Ishikawa (cell line): ENCODE data around the gene RGS6.

Source experiments
- CEBPB ChIP-seq: IDR thresholded peaks from 2 replicates; pipeline ENCODE4 v1.6.1; 2012
- CREB1 ChIP-seq: IDR thresholded peaks from 2 replicates; pipeline ENCODE4 v1.6.1; 2012; ENCODE audit warnings: low read depth
- EGR1 ChIP-seq: IDR thresholded peaks from 2 replicates; pipeline ENCODE4 v1.6.1; 2012
- EP300 ChIP-seq: IDR thresholded peaks from 2 replicates; pipeline ENCODE4 v1.6.1; 2012; ENCODE audit warnings: borderline replicate concordance
- FOXM1 ChIP-seq: IDR thresholded peaks from 2 replicates; pipeline ENCODE4 v1.6.1; 2012; ENCODE audit warnings: low read depth, borderline replicate concordance
- NFIC ChIP-seq: IDR thresholded peaks from 2 replicates; pipeline ENCODE4 v1.6.1; 2012
- RAD21 ChIP-seq: IDR thresholded peaks from 2 replicates; pipeline ENCODE4 v1.6.1; 2012; ENCODE audit warnings: low read depth
- TAF1 ChIP-seq: IDR thresholded peaks from 2 replicates; pipeline ENCODE4 v1.6.1; 2012; ENCODE audit warnings: low read depth, mild to moderate bottlenecking
- TCF12 ChIP-seq: IDR thresholded peaks from 2 replicates; pipeline ENCODE4 v1.6.1; 2012; ENCODE audit warnings: low read depth
- YY1 ChIP-seq: IDR thresholded peaks from 2 replicates; pipeline ENCODE4 v1.6.1; 2012; ENCODE audit warnings: low read depth
- ZBTB7A ChIP-seq: IDR thresholded peaks from 2 replicates; pipeline ENCODE4 v1.6.1; 2012; ENCODE audit warnings: low read depth
- TF ChIP-seq, protein P1 (sequence below): IDR thresholded peaks from 2 replicates; pipeline ENCODE4 v1.6.1; 2012; ENCODE audit warnings: low read depth, mild to moderate bottlenecking
- TF ChIP-seq, protein P2 (sequence below): IDR thresholded peaks from 2 replicates; pipeline ENCODE4 v1.6.1; 2012
- TF ChIP-seq, protein P3 (sequence below): IDR thresholded peaks from 2 replicates; pipeline ENCODE4 v1.6.1; 2012

DNA sequence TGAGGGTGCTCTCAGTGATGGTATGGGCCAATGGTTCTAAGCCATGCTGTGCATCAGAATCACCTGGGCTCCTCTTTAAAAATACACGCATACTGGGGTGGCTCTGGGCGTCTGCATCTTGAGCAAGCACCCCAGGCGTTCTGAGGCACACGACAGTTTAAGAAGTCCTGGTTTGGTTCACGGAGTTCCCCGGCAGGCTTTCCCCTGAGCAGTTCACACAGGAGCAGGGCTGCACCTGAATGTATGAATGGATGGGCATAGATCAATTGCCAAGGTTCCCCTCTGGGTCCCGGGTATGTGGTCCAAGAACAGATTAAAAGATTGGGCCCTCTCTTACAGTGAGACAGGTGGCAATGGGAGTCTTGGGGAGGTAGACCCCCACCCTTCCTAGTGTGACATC is 566.4 kb downstream of the RGS6 start:
- TF ChIP-seq EP300 (no peak), NFIC (no peak), FOXM1 (no peak), EGR1 (no peak), CEBPB (no peak), TAF1 (no peak), YY1 (no peak), CREB1 (no peak), TCF12 (no peak), ZBTB7A (no peak), RAD21 (no peak)
- TF ChIP-seq, protein P1, sequence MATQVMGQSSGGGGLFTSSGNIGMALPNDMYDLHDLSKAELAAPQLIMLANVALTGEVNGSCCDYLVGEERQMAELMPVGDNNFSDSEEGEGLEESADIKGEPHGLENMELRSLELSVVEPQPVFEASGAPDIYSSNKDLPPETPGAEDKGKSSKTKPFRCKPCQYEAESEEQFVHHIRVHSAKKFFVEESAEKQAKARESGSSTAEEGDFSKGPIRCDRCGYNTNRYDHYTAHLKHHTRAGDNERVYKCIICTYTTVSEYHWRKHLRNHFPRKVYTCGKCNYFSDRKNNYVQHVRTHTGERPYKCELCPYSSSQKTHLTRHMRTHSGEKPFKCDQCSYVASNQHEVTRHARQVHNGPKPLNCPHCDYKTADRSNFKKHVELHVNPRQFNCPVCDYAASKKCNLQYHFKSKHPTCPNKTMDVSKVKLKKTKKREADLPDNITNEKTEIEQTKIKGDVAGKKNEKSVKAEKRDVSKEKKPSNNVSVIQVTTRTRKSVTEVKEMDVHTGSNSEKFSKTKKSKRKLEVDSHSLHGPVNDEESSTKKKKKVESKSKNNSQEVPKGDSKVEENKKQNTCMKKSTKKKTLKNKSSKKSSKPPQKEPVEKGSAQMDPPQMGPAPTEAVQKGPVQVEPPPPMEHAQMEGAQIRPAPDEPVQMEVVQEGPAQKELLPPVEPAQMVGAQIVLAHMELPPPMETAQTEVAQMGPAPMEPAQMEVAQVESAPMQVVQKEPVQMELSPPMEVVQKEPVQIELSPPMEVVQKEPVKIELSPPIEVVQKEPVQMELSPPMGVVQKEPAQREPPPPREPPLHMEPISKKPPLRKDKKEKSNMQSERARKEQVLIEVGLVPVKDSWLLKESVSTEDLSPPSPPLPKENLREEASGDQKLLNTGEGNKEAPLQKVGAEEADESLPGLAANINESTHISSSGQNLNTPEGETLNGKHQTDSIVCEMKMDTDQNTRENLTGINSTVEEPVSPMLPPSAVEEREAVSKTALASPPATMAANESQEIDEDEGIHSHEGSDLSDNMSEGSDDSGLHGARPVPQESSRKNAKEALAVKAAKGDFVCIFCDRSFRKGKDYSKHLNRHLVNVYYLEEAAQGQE: no peak
- TF ChIP-seq, protein P2, sequence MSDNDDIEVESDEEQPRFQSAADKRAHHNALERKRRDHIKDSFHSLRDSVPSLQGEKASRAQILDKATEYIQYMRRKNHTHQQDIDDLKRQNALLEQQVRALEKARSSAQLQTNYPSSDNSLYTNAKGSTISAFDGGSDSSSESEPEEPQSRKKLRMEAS: no peak
- TF ChIP-seq, protein P3, sequence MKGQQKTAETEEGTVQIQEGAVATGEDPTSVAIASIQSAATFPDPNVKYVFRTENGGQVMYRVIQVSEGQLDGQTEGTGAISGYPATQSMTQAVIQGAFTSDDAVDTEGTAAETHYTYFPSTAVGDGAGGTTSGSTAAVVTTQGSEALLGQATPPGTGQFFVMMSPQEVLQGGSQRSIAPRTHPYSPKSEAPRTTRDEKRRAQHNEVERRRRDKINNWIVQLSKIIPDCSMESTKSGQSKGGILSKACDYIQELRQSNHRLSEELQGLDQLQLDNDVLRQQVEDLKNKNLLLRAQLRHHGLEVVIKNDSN: no peak
